ENCODE results near the gene STRN4. TPM values are rescaled to one million over a fixed set of nuclear protein-coding genes. Genes with fewer than 3 reads are reported as not detected.
A peak's percentile ranks its signal among the peaks of the same experiment; 100 is the strongest.

STRN4 gene
- total RNA-seq, 1 experiment from 2014 or later, result 134 TPM

- Histone ChIP-seq H3K27me3 (replicated peaks; ENCODE audit: insufficient read depth, low read depth, low read length, poor library complexity) (no peaks in the 10 kb centered on the region), H3K36me3 (ENCODE audit: insufficient read depth, low read length, poor library complexity, severe bottlenecking) (peaks cover 34% of the 10 kb centered on the region), H3K9me3 (ENCODE audit: low read depth, low read length, poor library complexity, severe bottlenecking) (no peaks in the 10 kb centered on the region), H3K4me3 (ENCODE audit: low read depth, low read length, poor library complexity, severe bottlenecking) (no peak overlapping the region), H3K27ac (ENCODE audit: low read depth, low read length, poor library complexity, severe bottlenecking) (no peak overlapping the region), H3K4me1 (ENCODE audit: insufficient read depth, low read length, poor library complexity, severe bottlenecking) (no peaks in the 10 kb centered on the region)
- POLR2A ChIA-PET (ENCODE audit: low non-redundant PET), result no interaction called here
- intact Hi-C loops (cut with micrococcal nuclease; ENCODE audit: unreplicated experiment), result no loop called here
- no TSS peak for BruUV-seq (replicated peaks)
- peak; percentile 70 for DNase-seq (ENCODE audit: low spot score)
- CTCF ChIA-PET, result no interaction called here
- TF ChIP-seq CTCF (conservative IDR thresholded peaks at IDR 0.05; ENCODE audit: low read depth, low read length) (peak; percentile 96), EZH2 (IDR thresholded peaks at IDR 0.05; ENCODE audit: borderline replicate concordance, low read depth, low read length, poor library complexity, severe bottlenecking) (no peak)
These were observed 41.7 kb downstream of the STRN4 start for GRCh38 chr19:46704379-46705076.

- no peaks in the 10 kb centered on the region for H3K4me1 ChIP-seq (ENCODE audit: insufficient read depth, low read length, poor library complexity, severe bottlenecking)
- ChIA-PET POLR2A (ENCODE audit: low non-redundant PET) (no interaction called here), CTCF (no interaction called here)
- no peaks in the 10 kb centered on the region for H3K27me3 ChIP-seq (replicated peaks; ENCODE audit: insufficient read depth, low read depth, low read length, poor library complexity)
- no peaks in the 10 kb centered on the region for H3K9me3 ChIP-seq (ENCODE audit: low read depth, low read length, poor library complexity, severe bottlenecking)
- peaks cover 49% of the 10 kb centered on the region for H3K36me3 ChIP-seq (ENCODE audit: insufficient read depth, low read length, poor library complexity, severe bottlenecking)
- no peak overlapping the region for H3K4me3 ChIP-seq (ENCODE audit: low read depth, low read length, poor library complexity, severe bottlenecking)
- no TSS peak for BruUV-seq (replicated peaks)
- no peak overlapping the region for H3K27ac ChIP-seq (ENCODE audit: low read depth, low read length, poor library complexity, severe bottlenecking)
- intact Hi-C loops (cut with micrococcal nuclease; ENCODE audit: unreplicated experiment), result no loop called here
- no peak for DNase-seq (ENCODE audit: low spot score)
- TF ChIP-seq CTCF (conservative IDR thresholded peaks at IDR 0.05; ENCODE audit: low read depth, low read length), result no peak
- TF ChIP-seq EZH2 (IDR thresholded peaks at IDR 0.05; ENCODE audit: borderline replicate concordance, low read depth, low read length, poor library complexity, severe bottlenecking), result no peak
These were observed 45.5 kb downstream of the STRN4 start for GRCh38 chr19:46700704-46701103.

GRCh38 chr19:46698395-46699321 lies 47.6 kb downstream of the STRN4 start:
- intact Hi-C loops (cut with micrococcal nuclease; ENCODE audit: unreplicated experiment), result no loop called here
- no peaks in the 10 kb centered on the region for H3K27me3 ChIP-seq (replicated peaks; ENCODE audit: insufficient read depth, low read depth, low read length, poor library complexity)
- TF ChIP-seq CTCF (conservative IDR thresholded peaks at IDR 0.05; ENCODE audit: low read depth, low read length), result no peak
- no peak for TF ChIP-seq EZH2 (IDR thresholded peaks at IDR 0.05; ENCODE audit: borderline replicate concordance, low read depth, low read length, poor library complexity, severe bottlenecking)
- CTCF ChIA-PET, result no interaction called here
- POLR2A ChIA-PET (ENCODE audit: low non-redundant PET), result no interaction called here
- no peak overlapping the region for H3K4me3 ChIP-seq (ENCODE audit: low read depth, low read length, poor library complexity, severe bottlenecking)
- no TSS peak for BruUV-seq (replicated peaks)
- H3K4me1 ChIP-seq (ENCODE audit: insufficient read depth, low read length, poor library complexity, severe bottlenecking), result no peaks in the 10 kb centered on the region
- peaks cover 48% of the 10 kb centered on the region for H3K36me3 ChIP-seq (ENCODE audit: insufficient read depth, low read length, poor library complexity, severe bottlenecking)
- DNase-seq (ENCODE audit: low spot score), result no peak
- no peak overlapping the region for H3K27ac ChIP-seq (ENCODE audit: low read depth, low read length, poor library complexity, severe bottlenecking)
- H3K9me3 ChIP-seq (ENCODE audit: low read depth, low read length, poor library complexity, severe bottlenecking), result no peaks in the 10 kb centered on the region

Measured in A673 (cell line).